ENCODE results near the gene DUSP9.

- TF ChIP-seq, protein P1, sequence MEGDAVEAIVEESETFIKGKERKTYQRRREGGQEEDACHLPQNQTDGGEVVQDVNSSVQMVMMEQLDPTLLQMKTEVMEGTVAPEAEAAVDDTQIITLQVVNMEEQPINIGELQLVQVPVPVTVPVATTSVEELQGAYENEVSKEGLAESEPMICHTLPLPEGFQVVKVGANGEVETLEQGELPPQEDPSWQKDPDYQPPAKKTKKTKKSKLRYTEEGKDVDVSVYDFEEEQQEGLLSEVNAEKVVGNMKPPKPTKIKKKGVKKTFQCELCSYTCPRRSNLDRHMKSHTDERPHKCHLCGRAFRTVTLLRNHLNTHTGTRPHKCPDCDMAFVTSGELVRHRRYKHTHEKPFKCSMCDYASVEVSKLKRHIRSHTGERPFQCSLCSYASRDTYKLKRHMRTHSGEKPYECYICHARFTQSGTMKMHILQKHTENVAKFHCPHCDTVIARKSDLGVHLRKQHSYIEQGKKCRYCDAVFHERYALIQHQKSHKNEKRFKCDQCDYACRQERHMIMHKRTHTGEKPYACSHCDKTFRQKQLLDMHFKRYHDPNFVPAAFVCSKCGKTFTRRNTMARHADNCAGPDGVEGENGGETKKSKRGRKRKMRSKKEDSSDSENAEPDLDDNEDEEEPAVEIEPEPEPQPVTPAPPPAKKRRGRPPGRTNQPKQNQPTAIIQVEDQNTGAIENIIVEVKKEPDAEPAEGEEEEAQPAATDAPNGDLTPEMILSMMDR (IDR thresholded peaks at IDR 0.05; ENCODE audit: low read depth, low read length), result no peak
- TF ChIP-seq MYC (IDR thresholded peaks at IDR 0.05; ENCODE audit: low read depth, low read length), result no peak
Measured at GRCh38 chrX:153611298-153612095, 35.5 kb upstream of the DUSP9 start.

Data from NB4 (cell line).